Peyer's patch (tissue), 4 donors: ENCODE measurements around the gene ASMT.

Experiments
- POLR2A ChIP-seq, 2 donors: fragments of 450-650 bp; IDR thresholded peaks; one replicate each; pipeline ENCODE4 v1.5.1; 2017; ENCODE audit warnings: antibody characterized with exemption in 2 of 2, mild to moderate bottlenecking in 2 of 2, moderate library complexity in 2 of 2
- TF ChIP-seq, protein P1 (sequence below), 6 experiments: fragments of 450-650 bp in 4 of 6; fragments of 200-600 bp in 2 of 6; sonication (generic) in 1 of 6; IDR thresholded peaks; one replicate each; pipeline ENCODE4 v1.5.1; 2017 to 2019; ENCODE audit warnings: antibody characterized with exemption in 6 of 6, mild to moderate bottlenecking in 3 of 6, moderate library complexity in 1 of 6

DNA sequence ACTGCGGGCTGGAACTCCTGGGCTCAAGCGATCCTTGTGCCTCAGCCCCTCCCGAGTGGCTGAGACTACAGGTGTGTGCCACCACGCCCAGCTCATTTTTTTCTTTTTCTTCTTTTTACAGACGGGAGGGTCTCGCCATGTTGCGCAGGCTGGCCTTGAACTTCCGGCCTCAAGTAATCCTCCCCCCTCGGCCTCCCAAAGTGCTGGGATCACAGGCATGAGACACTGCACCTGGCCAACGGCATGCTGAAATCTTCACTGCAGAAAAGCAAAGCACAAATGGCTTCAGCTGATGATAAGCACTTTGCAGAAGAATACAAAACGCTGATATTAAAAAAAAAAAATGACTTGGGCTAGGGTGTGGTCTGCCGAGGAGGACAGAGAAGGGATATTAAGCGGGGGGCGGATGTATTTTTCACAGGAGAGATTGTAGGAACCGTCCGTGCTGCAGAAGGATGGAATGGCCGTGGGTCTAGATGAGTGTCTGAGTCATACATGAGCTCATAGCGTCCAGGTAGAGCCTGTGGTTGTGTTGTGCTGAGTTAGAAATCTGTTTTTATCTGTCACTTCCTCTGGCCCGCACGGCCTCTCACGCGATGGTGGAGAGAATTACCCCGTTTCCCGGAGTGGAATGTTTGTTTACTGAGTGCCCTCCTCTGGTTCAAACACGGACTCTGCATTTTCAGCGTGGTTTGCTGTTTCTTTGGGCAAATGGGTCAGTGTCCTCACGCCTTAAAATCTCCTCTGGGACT lies 32.0 kb upstream of the ASMT start:
- TF ChIP-seq, protein P1, sequence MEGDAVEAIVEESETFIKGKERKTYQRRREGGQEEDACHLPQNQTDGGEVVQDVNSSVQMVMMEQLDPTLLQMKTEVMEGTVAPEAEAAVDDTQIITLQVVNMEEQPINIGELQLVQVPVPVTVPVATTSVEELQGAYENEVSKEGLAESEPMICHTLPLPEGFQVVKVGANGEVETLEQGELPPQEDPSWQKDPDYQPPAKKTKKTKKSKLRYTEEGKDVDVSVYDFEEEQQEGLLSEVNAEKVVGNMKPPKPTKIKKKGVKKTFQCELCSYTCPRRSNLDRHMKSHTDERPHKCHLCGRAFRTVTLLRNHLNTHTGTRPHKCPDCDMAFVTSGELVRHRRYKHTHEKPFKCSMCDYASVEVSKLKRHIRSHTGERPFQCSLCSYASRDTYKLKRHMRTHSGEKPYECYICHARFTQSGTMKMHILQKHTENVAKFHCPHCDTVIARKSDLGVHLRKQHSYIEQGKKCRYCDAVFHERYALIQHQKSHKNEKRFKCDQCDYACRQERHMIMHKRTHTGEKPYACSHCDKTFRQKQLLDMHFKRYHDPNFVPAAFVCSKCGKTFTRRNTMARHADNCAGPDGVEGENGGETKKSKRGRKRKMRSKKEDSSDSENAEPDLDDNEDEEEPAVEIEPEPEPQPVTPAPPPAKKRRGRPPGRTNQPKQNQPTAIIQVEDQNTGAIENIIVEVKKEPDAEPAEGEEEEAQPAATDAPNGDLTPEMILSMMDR (IDR thresholded peaks at IDR 0.05): no peak
- TF ChIP-seq POLR2A (IDR thresholded peaks at IDR 0.05): no peak
